Bronchial epithelial cell (primary cell): ENCODE measurements around the gene BAIAP3. TPM values are rescaled to one million over a fixed set of nuclear protein-coding genes. Genes with fewer than 3 reads are reported as not detected.
"Not testable (repeated sequence)": the region's sequence is repeated elsewhere in the genome, so short reads cannot be mapped to it uniquely, and the experiment has no call there.

Experiments used
- DNase-seq: peaks from one replicate; pipeline ENCODE4 v3.0.0-alpha.2; 2010; ENCODE audit warnings: low read depth
- FAIRE-seq: peaks from 2 replicates; lab custom pipeline; 2011; peaks lifted over from hg19 to GRCh38; lab: Jason Lieb, UNC
- H3K27me3 ChIP-seq: 2 replicates; pipeline ENCODE4 v1.5.1; 2011; ENCODE audit warnings: low read length; ENCODE audit not compliant: control insufficient read depth, insufficient read depth
- H3K36me3 ChIP-seq: 2 replicates; pipeline ENCODE4 v1.5.1; 2011; ENCODE audit warnings: low read length; ENCODE audit not compliant: control insufficient read depth, insufficient read depth
- H3K4me3 ChIP-seq: 2 replicates; pipeline ENCODE4 v1.5.1; 2011; ENCODE audit warnings: mild to moderate bottlenecking, low read depth, low read length, control low read depth
- CTCF ChIP-seq: IDR thresholded peaks from 2 replicates; pipeline ENCODE4 v1.5.1; 2011; ENCODE audit warnings: mild to moderate bottlenecking, moderate library complexity, low read length, control low read depth, inconsistent platforms; ENCODE audit not compliant: insufficient read depth, severe bottlenecking
- total RNA-seq: library from RNA; depleted of rRNA; stranded (reverse); fragments of >200 nt; gene quantifications from 2 replicates; pipeline ENCODE4 v1.2.1, GENCODE V29; 2014

The BAIAP3 gene
- total RNA-seq, 1 donor from 2014 or later, result 0.26 TPM

GRCh38 chr16:1288813-1289476 is 44.5 kb upstream of the BAIAP3 start:
- Histone ChIP-seq H3K4me3 (no peak overlapping the region), H3K27me3 (peaks cover 15% of the 10 kb centered on the region), H3K36me3 (no peaks in the 10 kb centered on the region)
- no peak for DNase-seq
- no peak for TF ChIP-seq CTCF
- no peak for FAIRE-seq

DNA sequence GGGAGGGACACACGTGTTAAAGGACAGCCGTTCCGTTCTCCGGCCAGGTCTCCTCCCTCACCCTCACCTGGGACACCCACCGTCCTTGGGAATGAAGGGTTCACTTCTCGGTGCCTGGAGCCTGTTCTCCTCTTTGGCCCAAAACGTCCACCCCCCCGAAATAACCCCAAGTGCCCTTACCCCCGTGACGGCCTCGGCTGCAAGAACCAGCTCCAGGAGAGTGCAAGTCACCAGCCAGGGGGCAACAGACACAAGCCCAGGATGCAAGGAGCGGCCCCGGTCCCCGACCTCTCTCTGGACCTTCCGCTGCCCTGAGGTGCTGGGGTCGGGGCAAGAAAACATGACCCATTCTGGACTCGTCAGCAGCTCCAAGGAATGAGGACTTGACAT is 44.0 kb upstream of the BAIAP3 start:
- H3K27me3 ChIP-seq, result peaks cover 15% of the 10 kb centered on the region
- H3K4me3 ChIP-seq, result no peak overlapping the region
- TF ChIP-seq CTCF, result no peak
- no peak for FAIRE-seq
- no peaks in the 10 kb centered on the region for H3K36me3 ChIP-seq
- DNase-seq, result no peak

- Histone ChIP-seq H3K27me3 (peaks cover 15% of the 10 kb centered on the region), H3K36me3 (no peaks in the 10 kb centered on the region), H3K4me3 (no peak overlapping the region)
- FAIRE-seq (no peak), DNase-seq (no peak)
- no peak for TF ChIP-seq CTCF
Observed at GRCh38 chr16:1290063-1290501, 43.4 kb upstream of the BAIAP3 start.

GRCh38 chr16:1290860-1291575 is 42.4 kb upstream of the BAIAP3 start:
- peaks cover 15% of the 10 kb centered on the region for H3K27me3 ChIP-seq

GRCh38 chr16:1291576-1291974 is 41.9 kb upstream of the BAIAP3 start:
- Histone ChIP-seq H3K27me3 (peaks cover 15% of the 10 kb centered on the region), H3K4me3 (no peak overlapping the region), H3K36me3 (no peaks in the 10 kb centered on the region)
- no peak for FAIRE-seq
- no peak for DNase-seq
- TF ChIP-seq CTCF, result no peak

More at GRCh38 chr16:1290860-1291575, 42.4 kb upstream of the BAIAP3 start:
- DNase-seq, result no peak
- TF ChIP-seq CTCF, result no peak
- FAIRE-seq, result no peak
- no peak overlapping the region for H3K4me3 ChIP-seq
- H3K36me3 ChIP-seq, result no peaks in the 10 kb centered on the region

DNA sequence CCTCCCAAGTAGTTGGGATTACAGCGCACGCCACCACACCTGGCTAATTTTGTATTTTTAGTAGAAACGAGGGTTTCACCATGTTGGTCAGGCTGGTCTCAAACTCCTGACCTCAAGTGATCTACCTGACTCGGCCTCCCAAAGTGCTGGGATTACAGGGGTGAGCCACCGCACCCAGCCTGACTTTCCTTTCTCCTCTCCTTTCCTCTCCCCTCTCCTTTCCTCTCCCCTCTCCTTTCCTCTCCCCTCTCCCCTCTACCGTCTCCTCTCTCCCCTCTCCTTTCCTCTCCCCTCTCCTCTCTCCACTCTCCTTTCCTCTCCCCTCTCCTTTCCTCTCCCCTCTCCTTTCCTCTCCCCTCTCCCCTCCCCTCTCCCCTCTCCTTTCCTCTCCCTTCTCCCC is 41.2 kb upstream of the BAIAP3 start:
- not testable (repeated sequence) for H3K4me3 ChIP-seq, DNase-seq, H3K36me3 ChIP-seq, FAIRE-seq
- H3K27me3 ChIP-seq, result peaks cover 15% of the 10 kb centered on the region

DNA sequence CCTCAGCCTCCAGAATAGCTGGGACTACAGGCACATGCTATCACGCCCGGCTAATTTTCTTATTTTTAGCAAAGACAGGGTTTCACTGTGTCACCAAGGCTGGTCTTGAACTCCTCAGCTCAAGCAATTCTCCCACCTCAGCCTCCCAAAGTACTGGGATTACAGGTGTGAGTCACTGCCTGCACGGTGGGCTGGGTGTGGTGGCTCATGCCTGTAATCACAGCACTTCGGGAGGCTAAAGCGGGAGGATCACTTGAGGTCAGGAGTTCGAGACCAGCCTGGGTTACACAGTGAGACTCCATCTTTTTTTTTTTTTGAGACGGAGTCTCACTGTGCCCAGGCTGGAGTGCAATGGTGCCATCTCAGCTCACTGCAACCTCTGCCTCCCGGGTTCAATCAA is 40.6 kb upstream of the BAIAP3 start:
- DNase-seq, H3K4me3 ChIP-seq, FAIRE-seq, H3K36me3 ChIP-seq: not testable (repeated sequence)
- peaks cover 15% of the 10 kb centered on the region for H3K27me3 ChIP-seq
